ENCODE results near the gene CNIH4.
"Not testable (repeated sequence)": the region's sequence is repeated elsewhere in the genome, so short reads cannot be mapped to it uniquely, and the experiment has no call there.

The CNIH4 gene

DNA sequence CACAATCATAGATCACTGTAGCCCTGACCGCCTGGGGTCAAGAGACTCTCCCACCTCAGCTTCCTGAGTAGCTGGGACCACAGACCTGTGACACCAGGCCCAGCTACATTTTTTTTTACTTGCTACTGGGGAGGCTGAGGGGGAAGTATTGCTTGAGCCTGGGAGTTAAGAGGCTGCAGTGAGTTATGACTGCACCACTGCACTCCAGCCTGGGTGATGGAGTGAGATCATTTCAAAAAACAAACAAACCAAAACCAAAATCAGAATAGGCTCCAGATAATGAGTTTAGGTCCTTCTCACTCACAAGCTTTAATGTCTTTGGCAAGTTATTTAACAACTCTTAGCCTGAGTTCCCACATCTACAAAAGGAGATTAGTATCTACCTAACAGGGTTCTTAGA lies 55.1 kb downstream of the CNIH4 start:
- TF ChIP-seq POLR2A (IDR thresholded peaks at IDR 0.05; ENCODE audit: low read depth, low read length) (no peak), POU2F2 (IDR thresholded peaks at IDR 0.05; ENCODE audit: low read depth, low read length) (no peak), TAF1 (IDR thresholded peaks at IDR 0.05; ENCODE audit: low read depth, low read length) (no peak)
- FAIRE-seq: no peak
- DNase-seq (ENCODE audit: insufficient read length, low spot score): no peak

GRCh38 chr1:224420106-224420505 lies 63.4 kb downstream of the CNIH4 start:
- DNase-seq (ENCODE audit: insufficient read length, low spot score): no peak
- no peak for FAIRE-seq
- TF ChIP-seq PAX5 (IDR thresholded peaks at IDR 0.05; ENCODE audit: insufficient read depth, low read length, severe bottlenecking) (no peak), POLR2AphosphoS5 (IDR thresholded peaks at IDR 0.05; ENCODE audit: low read depth, low read length) (no peak), POU2F2 (IDR thresholded peaks at IDR 0.05; ENCODE audit: low read depth, low read length) (no peak), SPI1 (IDR thresholded peaks at IDR 0.05; ENCODE audit: low read depth, low read length) (no peak), POLR2A (IDR thresholded peaks at IDR 0.05; ENCODE audit: low read depth, low read length) (no peak), TAF1 (IDR thresholded peaks at IDR 0.05; ENCODE audit: low read depth, low read length) (no peak)

DNA sequence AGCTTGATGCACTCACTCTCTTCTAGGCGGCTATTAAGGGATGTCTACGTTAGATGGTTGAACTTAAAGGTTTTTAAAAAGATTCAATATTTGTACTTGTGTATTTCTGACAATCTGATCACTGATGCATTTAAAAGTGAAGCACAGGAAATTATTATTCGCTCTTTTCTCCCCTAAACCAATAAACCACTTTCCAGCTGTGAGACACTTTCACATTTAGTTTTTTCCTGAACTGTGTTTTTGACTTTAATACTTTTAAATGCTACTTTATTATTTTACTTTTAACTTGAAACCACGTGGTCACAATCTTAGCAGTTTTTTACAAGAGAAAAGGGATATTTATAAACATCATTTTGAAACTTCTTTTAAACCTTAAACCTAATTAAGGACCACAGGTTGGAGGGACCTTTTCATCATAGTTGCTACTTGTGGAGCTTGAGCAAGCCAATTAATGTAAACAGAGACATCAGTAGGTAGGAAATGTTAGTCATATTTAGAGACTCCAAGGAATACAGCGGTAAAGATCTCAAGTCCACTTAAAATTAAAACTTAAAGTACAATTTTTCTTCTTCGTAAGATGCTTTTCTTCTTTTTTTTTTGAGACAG lies 68.7 kb downstream of the CNIH4 start:
- FAIRE-seq (no peak), DNase-seq (ENCODE audit: insufficient read length, low spot score) (no peak)
- TF ChIP-seq POU2F2 (IDR thresholded peaks at IDR 0.05; ENCODE audit: low read depth, low read length) (no peak), PAX5 (IDR thresholded peaks at IDR 0.05; ENCODE audit: insufficient read depth, low read length, severe bottlenecking) (no peak), TAF1 (IDR thresholded peaks at IDR 0.05; ENCODE audit: low read depth, low read length) (no peak), SPI1 (IDR thresholded peaks at IDR 0.05; ENCODE audit: low read depth, low read length) (no peak), POLR2AphosphoS5 (IDR thresholded peaks at IDR 0.05; ENCODE audit: low read depth, low read length) (no peak), POLR2A (IDR thresholded peaks at IDR 0.05; ENCODE audit: low read depth, low read length) (no peak)

DNA sequence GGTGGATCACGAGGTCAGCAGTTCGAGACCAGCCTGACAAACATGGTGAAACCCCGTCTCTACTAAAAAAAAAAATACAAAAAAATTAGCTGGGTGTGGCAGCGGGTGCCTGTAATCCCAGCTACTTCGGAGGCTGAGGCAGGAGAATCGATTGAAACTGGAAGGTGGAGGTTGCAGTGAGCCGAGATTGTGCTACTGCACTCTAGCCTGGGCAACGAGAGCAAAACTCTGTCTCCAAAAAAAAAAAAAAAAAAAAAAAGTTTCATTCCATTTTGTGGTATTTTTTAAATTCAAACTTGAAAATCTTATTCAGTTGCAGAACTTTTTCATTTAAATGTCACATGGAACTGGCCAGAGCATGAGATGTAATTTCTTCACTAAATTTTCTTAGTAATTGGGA lies 70.2 kb downstream of the CNIH4 start:
- not testable (repeated sequence) for FAIRE-seq

DNA sequence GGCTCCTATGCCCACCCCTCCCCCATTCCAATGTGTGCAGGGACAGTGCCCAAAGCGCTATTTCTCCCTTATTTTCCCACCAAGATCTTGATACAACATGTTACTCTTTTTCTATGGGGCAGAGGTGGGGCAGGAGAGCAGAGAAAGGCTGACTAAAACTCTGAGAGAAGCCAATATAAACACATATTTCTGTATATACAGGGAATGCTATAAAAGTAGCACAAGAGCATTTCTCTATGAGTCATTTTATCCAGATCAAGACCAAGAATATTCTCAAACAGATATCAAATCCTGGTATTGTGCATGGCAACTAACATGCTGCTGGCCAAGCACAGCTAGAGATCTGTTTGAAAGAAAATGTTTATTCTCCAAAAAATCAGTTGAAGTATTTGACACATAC lies 70.7 kb downstream of the CNIH4 start:
- FAIRE-seq (no peak), DNase-seq (ENCODE audit: insufficient read length, low spot score) (no peak)
- TF ChIP-seq POLR2A (IDR thresholded peaks at IDR 0.05; ENCODE audit: low read depth, low read length) (no peak), SPI1 (IDR thresholded peaks at IDR 0.05; ENCODE audit: low read depth, low read length) (no peak), PAX5 (IDR thresholded peaks at IDR 0.05; ENCODE audit: insufficient read depth, low read length, severe bottlenecking) (no peak), TAF1 (IDR thresholded peaks at IDR 0.05; ENCODE audit: low read depth, low read length) (no peak), POLR2AphosphoS5 (IDR thresholded peaks at IDR 0.05; ENCODE audit: low read depth, low read length) (no peak), POU2F2 (IDR thresholded peaks at IDR 0.05; ENCODE audit: low read depth, low read length) (no peak)

More for the DNA sequence above, 70.2 kb downstream of the CNIH4 start:
- DNase-seq (ENCODE audit: insufficient read length, low spot score): not testable (repeated sequence)

DNA sequence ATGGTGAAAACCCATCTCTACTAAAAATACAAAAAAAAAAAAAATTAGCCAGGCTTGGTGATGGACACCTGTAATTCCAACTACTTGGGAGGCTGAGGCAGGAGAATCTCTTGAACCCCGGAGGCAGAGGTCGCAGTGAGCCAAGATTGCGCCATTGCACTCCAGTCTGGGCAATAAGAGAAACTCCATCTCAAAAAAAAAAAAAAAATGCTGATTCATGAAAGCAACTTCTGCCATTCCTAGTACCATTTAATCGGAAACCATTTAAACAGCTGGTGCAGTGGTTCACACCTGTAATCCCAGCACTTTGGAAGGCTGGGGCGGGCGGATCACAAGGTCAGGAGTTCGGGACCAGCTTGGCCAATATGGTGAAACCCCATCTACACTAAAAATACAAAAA lies 72.0 kb downstream of the CNIH4 start:
- FAIRE-seq: not testable (repeated sequence)

More for the DNA sequence above, 72.0 kb downstream of the CNIH4 start:
- not testable (repeated sequence) for DNase-seq (ENCODE audit: insufficient read length, low spot score)
